HCT116 (cell line): ENCODE data around the gene SEMA3B.

Source experiments
- CEBPB ChIP-seq: IDR thresholded peaks from 2 replicates; pipeline ENCODE4 v1.6.1; 2012; ENCODE audit warnings: low read depth
- CTCF ChIP-seq, 3 experiments: fragments of 200-600 bp in 1 of 3; sonication (generic) in 1 of 3; IDR thresholded peaks in 2 of 3; conservative IDR thresholded peaks in 1 of 3; 2 replicates each; pipeline ENCODE4 v1.5.1; 2012 to 2017; ENCODE audit warnings: low read depth in 2 of 3, low read length in 2 of 3, antibody characterized with exemption in 1 of 3, borderline replicate concordance in 1 of 3, control low read depth in 1 of 3, mild to moderate bottlenecking in 1 of 3, mixed read lengths in 1 of 3, mixed run types in 1 of 3, moderate library complexity in 1 of 3; ENCODE audit not compliant: insufficient read depth in 1 of 3
- EZH2phosphoT487 ChIP-seq: fragments of 200-600 bp; IDR thresholded peaks from 2 replicates; pipeline ENCODE4 v1.6.1; 2018; ENCODE audit warnings: antibody characterized with exemption, borderline replicate concordance
- POLR2A ChIP-seq: IDR thresholded peaks from 2 replicates; pipeline ENCODE4 v1.7.0; 2011; ENCODE audit warnings: borderline replicate concordance; ENCODE audit not compliant: insufficient read depth, insufficient read length; ENCODE audit errors: extremely low read depth
- POLR2AphosphoS5 ChIP-seq: IDR thresholded peaks from 2 replicates; pipeline ENCODE4 v1.6.1; 2011; ENCODE audit warnings: mild to moderate bottlenecking, low read depth, low read length, moderate library complexity
- RAD21 ChIP-seq: IDR thresholded peaks from 2 replicates; pipeline ENCODE4 v1.6.1; 2012; ENCODE audit warnings: low read depth, mild to moderate bottlenecking
- ZFX ChIP-seq: fragments of 450-650 bp; IDR thresholded peaks from 2 replicates; pipeline ENCODE4 v1.6.1; 2017

- TF ChIP-seq CEBPB: no peak
- no peak for TF ChIP-seq CTCF (IDR thresholded peaks at IDR 0.05 in 2 of 3, conservative IDR thresholded peaks at IDR 0.05 in 1 of 3; ENCODE audit: borderline replicate concordance in 1 of 3, insufficient read depth in 1 of 3, low read depth in 2 of 3, low read length in 2 of 3)
- no peak for TF ChIP-seq ZFX
- no peak for TF ChIP-seq POLR2AphosphoS5
- TF ChIP-seq EZH2phosphoT487: no peak
- TF ChIP-seq RAD21: no peak
- no peak for TF ChIP-seq POLR2A
Measured at GRCh38 chr3:50268276-50268675, 671 bp upstream of the SEMA3B start.
